ENCODE results near the gene RHO. TPM values are rescaled to one million over a fixed set of nuclear protein-coding genes. Genes with fewer than 3 reads are reported as not detected.

Gene RHO
- total RNA-seq, 3 donors from 2014 or later (not counting 1 experiment from before 2014, with no cell fraction given) = not detected

GRCh38 chr3:129548104-129548965 lies 19.9 kb downstream of the RHO start:
- 84% methylated on average over 19 of the region's 19 CpGs for WGBS (ENCODE audit: insufficient coverage)
- no peak for ATAC-seq
- peaks cover 7% of the 10 kb centered on the region for H3K4me1 ChIP-seq (ENCODE audit: control insufficient read depth, insufficient read depth, low read length)
- H3K4me3 ChIP-seq (ENCODE audit: low read length) = no peak overlapping the region
- no peak overlapping the region for H3K27ac Mint-ChIP-seq
- DNase-seq = no peak
- H3K27me3 Mint-ChIP-seq (ENCODE audit: low read depth in 2 of 2) = peaks cover 0 to 5% of the 10 kb centered on the region in 2 donors
- no peak overlapping the region for H3K4me3 Mint-ChIP-seq
- no peaks in the 10 kb centered on the region for H3K36me3 Mint-ChIP-seq
- intact Hi-C loops (cut with micrococcal nuclease) = no loop called here
- no peaks in the 10 kb centered on the region for H3K9me3 Mint-ChIP-seq
- H3K36me3 ChIP-seq (ENCODE audit: control insufficient read depth, insufficient read depth, low read length) = no peaks in the 10 kb centered on the region
- peaks cover 8 to 26% of the 10 kb centered on the region in 2 donors for H3K4me1 Mint-ChIP-seq
- no peaks in the 10 kb centered on the region for H3K9me3 ChIP-seq (ENCODE audit: control insufficient read depth, insufficient read depth, low read length)
- H3K27me3 ChIP-seq (ENCODE audit: control insufficient read depth, insufficient read depth, low read length) = no peaks in the 10 kb centered on the region
- no peak overlapping the region for H3K27ac ChIP-seq (ENCODE audit: low read length)
- TF ChIP-seq CTCF (IDR thresholded peaks at IDR 0.05) = no peak

- TF ChIP-seq CTCF (IDR thresholded peaks at IDR 0.05) = no peak
- Histone ChIP-seq H3K4me1 (ENCODE audit: control insufficient read depth, insufficient read depth, low read length) (peaks cover 13% of the 10 kb centered on the region), H3K36me3 (ENCODE audit: control insufficient read depth, insufficient read depth, low read length) (no peaks in the 10 kb centered on the region), H3K27ac (ENCODE audit: low read length) (no peak overlapping the region), H3K4me3 (ENCODE audit: low read length) (no peak overlapping the region), H3K27me3 (ENCODE audit: control insufficient read depth, insufficient read depth, low read length) (no peaks in the 10 kb centered on the region), H3K9me3 (ENCODE audit: control insufficient read depth, insufficient read depth, low read length) (no peaks in the 10 kb centered on the region)
- Mint-ChIP-seq H3K36me3 (no peaks in the 10 kb centered on the region), H3K4me3 (no peak overlapping the region), H3K9me3 (no peaks in the 10 kb centered on the region), H3K4me1 (peaks cover 14 to 34% of the 10 kb centered on the region in 2 donors), H3K27me3 (ENCODE audit: low read depth in 2 of 2) (peaks cover under 1 to 5% of the 10 kb centered on the region in 2 donors), H3K27ac (no peak overlapping the region)
- ATAC-seq = no peak
- intact Hi-C loops (cut with micrococcal nuclease) = no loop called here
- 90% methylated on average over 18 of the region's 18 CpGs for WGBS (ENCODE audit: insufficient coverage)
- no peak for DNase-seq
Measured at GRCh38 chr3:129549006-129549800, 20.8 kb downstream of the RHO start.

GRCh38 chr3:129549805-129550204 lies 21.4 kb downstream of the RHO start:
- Mint-ChIP-seq H3K27ac (no peak overlapping the region), H3K9me3 (no peaks in the 10 kb centered on the region)

More at GRCh38 chr3:129549805-129550204, 21.4 kb downstream of the RHO start:
- Histone ChIP-seq H3K36me3 (ENCODE audit: control insufficient read depth, insufficient read depth, low read length) (no peaks in the 10 kb centered on the region), H3K4me1 (ENCODE audit: control insufficient read depth, insufficient read depth, low read length) (peaks cover 19% of the 10 kb centered on the region), H3K27me3 (ENCODE audit: control insufficient read depth, insufficient read depth, low read length) (no peaks in the 10 kb centered on the region), H3K9me3 (ENCODE audit: control insufficient read depth, insufficient read depth, low read length) (no peaks in the 10 kb centered on the region), H3K27ac (ENCODE audit: low read length) (no peak overlapping the region), H3K4me3 (ENCODE audit: low read length) (no peak overlapping the region)
- Mint-ChIP-seq H3K27me3 (ENCODE audit: low read depth in 2 of 2) (peaks cover 5 to 7% of the 10 kb centered on the region in 2 donors), H3K36me3 (no peaks in the 10 kb centered on the region), H3K4me3 (no peak overlapping the region), H3K4me1 (peaks cover 20 to 40% of the 10 kb centered on the region in 2 donors)
- DNase-seq (no peak), ATAC-seq (no peak)
- WGBS (ENCODE audit: insufficient coverage) = 96% methylated on average over 3 of the region's 3 CpGs
- intact Hi-C loops (cut with micrococcal nuclease) = no loop called here
- no peak for TF ChIP-seq CTCF (IDR thresholded peaks at IDR 0.05)

Measured in natural killer cell (primary cell).